Measurements from ENCODE around the gene KIAA1191. TPM values are rescaled to one million over a fixed set of nuclear protein-coding genes. Genes with fewer than 3 reads are reported as not detected.
"Not testable (repeated sequence)": the region's sequence is repeated elsewhere in the genome, so short reads cannot be mapped to it uniquely, and the experiment has no call there.

The KIAA1191 gene
- 100 to 1,000 TPM; 148 to 154 (median 152) TPM for polyA plus RNA-seq (ENCODE audit: insufficient read length in 3 of 3)
- long read RNA-seq, donor 1, transcript KIAA1191-201 (9 exons, 2,991 nt), result major isoform, 16 of 271 reads
- long read RNA-seq, donor 1, partial matches to known transcripts, result 251 of 271 reads
- long read RNA-seq, donor 1, other reads (novel, unspliced or antisense), result 0 of 271 reads
- long read RNA-seq, donor 2, transcript KIAA1191-201 (9 exons, 2,991 nt), result major isoform, 8 of 50 reads
- long read RNA-seq, donor 2, partial matches to known transcripts, result 39 of 50 reads
- long read RNA-seq, donor 2, other reads (novel, unspliced or antisense), result 0 of 50 reads
- long read RNA-seq, donor 3, transcript KIAA1191-201 (9 exons, 2,991 nt), result major isoform, 30 of 105 reads
- long read RNA-seq, donor 3, transcript KIAA1191-202 (8 exons, 2,700 nt), result minor isoform, 11 of 105 reads
- long read RNA-seq, donor 3, partial matches to known transcripts, result 60 of 105 reads
- long read RNA-seq, donor 3, other reads (novel, unspliced or antisense), result 0 of 105 reads
- long read RNA-seq, donor 4, transcript KIAA1191-201 (9 exons, 2,991 nt), result major isoform, 10 of 48 reads
- long read RNA-seq, donor 4, partial matches to known transcripts, result 33 of 48 reads
- long read RNA-seq, donor 4, other reads (novel, unspliced or antisense), result 0 of 48 reads
- long read RNA-seq, donor 5, result 0 reads
- long read RNA-seq, donor 6, transcript KIAA1191-202 (8 exons, 2,700 nt), result minor isoform, 6 of 68 reads
- long read RNA-seq, donor 6, transcript KIAA1191-201 (9 exons, 2,991 nt), result major isoform, 15 of 68 reads
- long read RNA-seq, donor 6, partial matches to known transcripts, result 43 of 68 reads
- long read RNA-seq, donor 6, other reads (novel, unspliced or antisense), result 0 of 68 reads
- long read RNA-seq, donor 7, transcript KIAA1191-201 (9 exons, 2,991 nt), result major isoform, 24 of 57 reads
- long read RNA-seq, donor 7, partial matches to known transcripts, result 26 of 57 reads
- long read RNA-seq, donor 7, other reads (novel, unspliced or antisense), result 0 of 57 reads
- long read RNA-seq, donor 8, result 0 reads
- long read RNA-seq, donor 9, transcript KIAA1191-201 (9 exons, 2,991 nt), result major isoform, 25 of 44 reads
- long read RNA-seq, donor 9, partial matches to known transcripts, result 10 of 44 reads
- long read RNA-seq, donor 9, other reads (novel, unspliced or antisense), result 0 of 44 reads
- long read RNA-seq, donor 10, transcript KIAA1191-201 (9 exons, 2,991 nt), result major isoform, 33 of 74 reads
- long read RNA-seq, donor 10, transcript KIAA1191-202 (8 exons, 2,700 nt), result minor isoform, 7 of 74 reads
- long read RNA-seq, donor 10, partial matches to known transcripts, result 33 of 74 reads
- long read RNA-seq, donor 10, other reads (novel, unspliced or antisense), result 0 of 74 reads
- long read RNA-seq, donor 11, transcript KIAA1191-202 (8 exons, 2,700 nt), result minor isoform, 6 of 51 reads
- long read RNA-seq, donor 11, transcript KIAA1191-201 (9 exons, 2,991 nt), result major isoform, 22 of 51 reads
- long read RNA-seq, donor 11, partial matches to known transcripts, result 19 of 51 reads
- long read RNA-seq, donor 11, other reads (novel, unspliced or antisense), result 0 of 51 reads
- long read RNA-seq, donor 12, transcript KIAA1191-201 (9 exons, 2,991 nt), result major isoform, 11 of 14 reads
- long read RNA-seq, donor 12, partial matches to known transcripts, result 0 of 14 reads
- long read RNA-seq, donor 12, other reads (novel, unspliced or antisense), result 0 of 14 reads
- long read RNA-seq, donor 13, result 0 reads
- long read RNA-seq, donor 14, transcript KIAA1191-201 (9 exons, 2,991 nt), result major isoform, 10 of 384 reads
- long read RNA-seq, donor 14, transcript KIAA1191-202 (8 exons, 2,700 nt), result minor isoform, 5 of 384 reads
- long read RNA-seq, donor 14, partial matches to known transcripts, result 366 of 384 reads
- long read RNA-seq, donor 14, other reads (novel, unspliced or antisense), result 0 of 384 reads
- long read RNA-seq, donor 15, transcript KIAA1191-201 (9 exons, 2,991 nt), result major isoform, 12 of 21 reads
- long read RNA-seq, donor 15, partial matches to known transcripts, result 6 of 21 reads
- long read RNA-seq, donor 15, other reads (novel, unspliced or antisense), result 0 of 21 reads
- long read RNA-seq, donor 16, transcript KIAA1191-202 (8 exons, 2,700 nt), result minor isoform, 11 of 119 reads
- long read RNA-seq, donor 16, transcript KIAA1191-201 (9 exons, 2,991 nt), result major isoform, 53 of 119 reads
- long read RNA-seq, donor 16, partial matches to known transcripts, result 51 of 119 reads
- long read RNA-seq, donor 16, other reads (novel, unspliced or antisense), result 0 of 119 reads

- DNase-seq (ENCODE audit: extremely low read depth in 1 of 11, low read depth in 9 of 11, low spot score in 4 of 11), result peak; percentile 68 to 92 (median 83)
These were observed at the start of gene KIAA1191 for GRCh38 chr5:176361437-176362232. TSS of gene KIAA1191 (minus strand) at chr5:176361764. CDS start at chr5:176359508, 2,256 bp downstream.

GRCh38 chr5:176410486-176411180 is 49.1 kb upstream of the KIAA1191 start:
- no peak for DNase-seq (ENCODE audit: extremely low read depth in 1 of 11, low read depth in 9 of 11, low spot score in 4 of 11)

GRCh38 chr5:176409765-176410164 is 48.2 kb upstream of the KIAA1191 start:
- DNase-seq (ENCODE audit: extremely low read depth in 1 of 11, low read depth in 9 of 11, low spot score in 4 of 11), result no peak

GRCh38 chr5:176408590-176408989 is 47.0 kb upstream of the KIAA1191 start:
- no peak for DNase-seq (ENCODE audit: extremely low read depth in 1 of 11, low read depth in 9 of 11, low spot score in 4 of 11)

GRCh38 chr5:176408252-176408573 is 46.6 kb upstream of the KIAA1191 start:
- DNase-seq (ENCODE audit: extremely low read depth in 1 of 11, low read depth in 9 of 11, low spot score in 4 of 11), result not testable (repeated sequence)

- DNase-seq (ENCODE audit: extremely low read depth in 1 of 11, low read depth in 9 of 11, low spot score in 4 of 11), result no peak
These were observed 46.1 kb upstream of the KIAA1191 start for GRCh38 chr5:176407456-176408251.

- no peak for DNase-seq (ENCODE audit: extremely low read depth in 1 of 11, low read depth in 9 of 11, low spot score in 4 of 11)
These were observed 45.0 kb upstream of the KIAA1191 start for GRCh38 chr5:176406436-176407052.

- DNase-seq (ENCODE audit: extremely low read depth in 1 of 11, low read depth in 9 of 11, low spot score in 4 of 11), result no peak
These were observed 44.3 kb upstream of the KIAA1191 start for GRCh38 chr5:176405656-176406435.

GRCh38 chr5:176401281-176402205 is 40.0 kb upstream of the KIAA1191 start:
- DNase-seq (ENCODE audit: extremely low read depth in 1 of 11, low read depth in 9 of 11, low spot score in 4 of 11), result no peak

GRCh38 chr5:176400382-176401156 is 39.0 kb upstream of the KIAA1191 start:
- DNase-seq (ENCODE audit: extremely low read depth in 1 of 11, low read depth in 9 of 11, low spot score in 4 of 11), result no peak

- DNase-seq (ENCODE audit: extremely low read depth in 1 of 11, low read depth in 9 of 11, low spot score in 4 of 11), result no peak
These were observed 36.3 kb upstream of the KIAA1191 start for GRCh38 chr5:176397736-176398420.

- peak in 1 of 11 donors; percentile 21 for DNase-seq (ENCODE audit: extremely low read depth in 1 of 11, low read depth in 9 of 11, low spot score in 4 of 11)
These were observed 34.8 kb upstream of the KIAA1191 start for GRCh38 chr5:176396330-176396729.
